Measurements from ENCODE around the gene SUSD3.

GRCh38 chr9:93036887-93037475, 21.5 kb upstream of the SUSD3 start:
- TF ChIP-seq, protein P1, sequence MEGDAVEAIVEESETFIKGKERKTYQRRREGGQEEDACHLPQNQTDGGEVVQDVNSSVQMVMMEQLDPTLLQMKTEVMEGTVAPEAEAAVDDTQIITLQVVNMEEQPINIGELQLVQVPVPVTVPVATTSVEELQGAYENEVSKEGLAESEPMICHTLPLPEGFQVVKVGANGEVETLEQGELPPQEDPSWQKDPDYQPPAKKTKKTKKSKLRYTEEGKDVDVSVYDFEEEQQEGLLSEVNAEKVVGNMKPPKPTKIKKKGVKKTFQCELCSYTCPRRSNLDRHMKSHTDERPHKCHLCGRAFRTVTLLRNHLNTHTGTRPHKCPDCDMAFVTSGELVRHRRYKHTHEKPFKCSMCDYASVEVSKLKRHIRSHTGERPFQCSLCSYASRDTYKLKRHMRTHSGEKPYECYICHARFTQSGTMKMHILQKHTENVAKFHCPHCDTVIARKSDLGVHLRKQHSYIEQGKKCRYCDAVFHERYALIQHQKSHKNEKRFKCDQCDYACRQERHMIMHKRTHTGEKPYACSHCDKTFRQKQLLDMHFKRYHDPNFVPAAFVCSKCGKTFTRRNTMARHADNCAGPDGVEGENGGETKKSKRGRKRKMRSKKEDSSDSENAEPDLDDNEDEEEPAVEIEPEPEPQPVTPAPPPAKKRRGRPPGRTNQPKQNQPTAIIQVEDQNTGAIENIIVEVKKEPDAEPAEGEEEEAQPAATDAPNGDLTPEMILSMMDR (IDR thresholded peaks at IDR 0.05) = no peak; the same call in 1 of the 2 replicates
- no peak for TF ChIP-seq POLR2AphosphoS5 (IDR thresholded peaks at IDR 0.05; ENCODE audit: low read depth, low read length)
- TF ChIP-seq TCF7L2 (IDR thresholded peaks at IDR 0.05; ENCODE audit: low read depth, low read length) = no peak
- TF ChIP-seq, protein P2, sequence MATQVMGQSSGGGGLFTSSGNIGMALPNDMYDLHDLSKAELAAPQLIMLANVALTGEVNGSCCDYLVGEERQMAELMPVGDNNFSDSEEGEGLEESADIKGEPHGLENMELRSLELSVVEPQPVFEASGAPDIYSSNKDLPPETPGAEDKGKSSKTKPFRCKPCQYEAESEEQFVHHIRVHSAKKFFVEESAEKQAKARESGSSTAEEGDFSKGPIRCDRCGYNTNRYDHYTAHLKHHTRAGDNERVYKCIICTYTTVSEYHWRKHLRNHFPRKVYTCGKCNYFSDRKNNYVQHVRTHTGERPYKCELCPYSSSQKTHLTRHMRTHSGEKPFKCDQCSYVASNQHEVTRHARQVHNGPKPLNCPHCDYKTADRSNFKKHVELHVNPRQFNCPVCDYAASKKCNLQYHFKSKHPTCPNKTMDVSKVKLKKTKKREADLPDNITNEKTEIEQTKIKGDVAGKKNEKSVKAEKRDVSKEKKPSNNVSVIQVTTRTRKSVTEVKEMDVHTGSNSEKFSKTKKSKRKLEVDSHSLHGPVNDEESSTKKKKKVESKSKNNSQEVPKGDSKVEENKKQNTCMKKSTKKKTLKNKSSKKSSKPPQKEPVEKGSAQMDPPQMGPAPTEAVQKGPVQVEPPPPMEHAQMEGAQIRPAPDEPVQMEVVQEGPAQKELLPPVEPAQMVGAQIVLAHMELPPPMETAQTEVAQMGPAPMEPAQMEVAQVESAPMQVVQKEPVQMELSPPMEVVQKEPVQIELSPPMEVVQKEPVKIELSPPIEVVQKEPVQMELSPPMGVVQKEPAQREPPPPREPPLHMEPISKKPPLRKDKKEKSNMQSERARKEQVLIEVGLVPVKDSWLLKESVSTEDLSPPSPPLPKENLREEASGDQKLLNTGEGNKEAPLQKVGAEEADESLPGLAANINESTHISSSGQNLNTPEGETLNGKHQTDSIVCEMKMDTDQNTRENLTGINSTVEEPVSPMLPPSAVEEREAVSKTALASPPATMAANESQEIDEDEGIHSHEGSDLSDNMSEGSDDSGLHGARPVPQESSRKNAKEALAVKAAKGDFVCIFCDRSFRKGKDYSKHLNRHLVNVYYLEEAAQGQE (IDR thresholded peaks at IDR 0.05; ENCODE audit: insufficient read depth in 1 of 2, low read depth in 2 of 2, low read length in 1 of 2) = no peak
